HepG2 (cell line): ENCODE results near the gene RTP3. TPM values are rescaled to one million over a fixed set of nuclear protein-coding genes. Genes with fewer than 3 reads are reported as not detected.

ENCODE experiments used
- ATAC-seq: fragments of 200-7000 bp; cut with Tn5 transposase; 3 replicates; pipeline ENCODE4 v1.9.1; 2020; ENCODE audit warnings: mild to moderate bottlenecking, moderate library complexity
- BruUV-seq: library from RNA; stranded (reverse); fragments of 400-500 nt; replicated peaks from 2 replicates; lab custom pipeline; 2021; lab: Mats Ljungman, UMichigan
- CTCF ChIA-PET: fragments of 300-600 bp; formaldehyde crosslinking; extraction: SDS; loops from one replicate; lab custom pipeline; 2021; ENCODE audit warnings: low total read pairs, inconsistent platforms, low intra/inter-chr PET ratio; lab: Yijun Ruan, JAX
- POLR2A ChIA-PET: fragments of 350-600 bp; sonication (Branson Sonifier 250); formaldehyde crosslinking; loops from one replicate; lab custom pipeline; 2020; ENCODE audit warnings: antibody characterized with exemption, inconsistent platforms; lab: Yijun Ruan, JAX
- DNase-seq: peaks from one replicate; pipeline ENCODE4 v3.0.0-alpha.2; 2015; ENCODE audit warnings: low spot score
- FAIRE-seq: peaks from 3 replicates; lab custom pipeline; 2011; peaks lifted over from hg19 to GRCh38; lab: Jason Lieb, UNC
- H2AFZ ChIP-seq: one replicate; pipeline ENCODE4 v1.6.1; 2011; ENCODE audit warnings: low read length, inconsistent platforms
- H3K27ac ChIP-seq: fragments of 300-600 bp; 3 replicates; pipeline ENCODE4 v1.8.0; 2011; ENCODE audit warnings: mixed run types, mild to moderate bottlenecking, mixed read lengths, low read length, inconsistent platforms; ENCODE audit not compliant: insufficient read depth; ENCODE audit errors: extremely low read length
- H3K27me3 ChIP-seq, 2 experiments: fragments of 200-600 bp in 1 of 2; 2 replicates in 1 of 2; 3 replicates in 1 of 2; pipeline versions ENCODE4 v1.6.0 to v1.8.0; 2011; ENCODE audit warnings: low read length in 2 of 2, mild to moderate bottlenecking in 2 of 2, moderate library complexity in 2 of 2, inconsistent platforms in 1 of 2; ENCODE audit not compliant: insufficient read depth in 2 of 2, control insufficient read depth in 1 of 2
- H3K36me3 ChIP-seq, 2 experiments: fragments of 200-600 bp in 1 of 2; replicated peaks in 1 of 2; 2 replicates in 1 of 2; 3 replicates in 1 of 2; pipeline versions ENCODE4 v1.5.1 to v1.8.0; 2011; ENCODE audit warnings: low read length in 2 of 2, inconsistent platforms in 1 of 2; ENCODE audit not compliant: insufficient read depth in 2 of 2, control insufficient read depth in 1 of 2
- H3K4me1 ChIP-seq: 2 replicates; pipeline ENCODE4 v1.5.1; 2012; ENCODE audit warnings: low read length, inconsistent platforms; ENCODE audit not compliant: insufficient read depth
- H3K4me2 ChIP-seq: 2 replicates; pipeline ENCODE4 v1.6.0; 2011; ENCODE audit warnings: low read depth, low read length, inconsistent platforms
- H3K4me3 ChIP-seq, 3 experiments: fragments of 200-600 bp in 1 of 3; sonication (generic), shearing (Covaris generic) in 1 of 3; replicated peaks in 1 of 3; 2 replicates each; pipeline ENCODE4 v1.5.1; 2011 to 2016; ENCODE audit warnings: low read length in 3 of 3, inconsistent platforms in 2 of 3, low read depth in 2 of 3, mild to moderate bottlenecking in 2 of 3, control low read depth in 1 of 3, mixed read lengths in 1 of 3; ENCODE audit not compliant: insufficient read depth in 1 of 3
- H3K79me2 ChIP-seq: one replicate; pipeline ENCODE4 v1.6.1; 2011; ENCODE audit warnings: low read length, inconsistent platforms; ENCODE audit not compliant: insufficient read depth
- H3K9ac ChIP-seq: 2 replicates; pipeline ENCODE4 v1.6.0; 2011; ENCODE audit warnings: mild to moderate bottlenecking, low read depth, low read length, inconsistent platforms; ENCODE audit not compliant: insufficient read depth
- H3K9me3 ChIP-seq: 2 replicates; pipeline ENCODE4 v1.5.1; 2012; ENCODE audit warnings: mild to moderate bottlenecking, low read length
- H4K20me1 ChIP-seq: 2 replicates; pipeline ENCODE4 v1.6.0; 2011; ENCODE audit warnings: inconsistent platforms, mild to moderate bottlenecking, low read length, moderate library complexity; ENCODE audit not compliant: insufficient read depth
- GTF2F1 ChIP-seq: fragments of 150-350 bp; IDR thresholded peaks from 2 replicates; pipeline ENCODE4 v1.6.1; 2014; ENCODE audit warnings: low read length
- KDM1A ChIP-seq: IDR thresholded peaks from 2 replicates; pipeline ENCODE4 v1.6.1; 2016; ENCODE audit warnings: missing compliant biosample characterization
- ZBTB1 ChIP-seq: sonication (generic); formaldehyde crosslinking; IDR thresholded peaks from 2 replicates; pipeline ENCODE4 v1.4.0; 2020; ENCODE audit warnings: missing genetic modification reagents, borderline replicate concordance
- ZNF350 ChIP-seq: sonication (generic); formaldehyde crosslinking; IDR thresholded peaks from 2 replicates; pipeline ENCODE4 v1.4.0; 2020; ENCODE audit warnings: mild to moderate bottlenecking, low read depth, missing genetic modification reagents, borderline replicate concordance
- WGBS: methylation state at CpG from one replicate; pipeline ENCODE4 v1.1.6; 2017; ENCODE audit warnings: low lambda C conversion rate; 5-methylcytosine and 5-hydroxymethylcytosine counted together
- in situ Hi-C: cut with HindIII; loops from 2 replicates; pipeline ENCODE4 v1.10.0; 2017; ENCODE audit warnings: low pct_unique_long_range_greater_than_20kb; ENCODE audit not compliant: extremely low pct_ligation_motif_present
- intact Hi-C: fragments of 100-400 bp; cut with micrococcal nuclease; formaldehyde crosslinking; loops from one replicate; pipeline ENCODE4 v1.10.0; 2022; ENCODE audit not compliant: unreplicated experiment
- polyA plus RNA-seq, 8 experiments: library from polyadenylated mRNA; depleted of rRNA in 3 of 8; stranded (reverse) in 7 of 8; unstranded in 1 of 8; fragments of >200 nt; fragmentation: Illumina TruSeq in 4 of 8; extraction: Trizol in 4 of 8; gene quantifications; 2 replicates each; pipeline versions ENCODE4 v1.2.1 to v1.2.3, GENCODE V29; 2011 to 2016; ENCODE audit warnings: low read depth in 4 of 8, missing spikeins in 1 of 8, mixed read lengths in 1 of 8; ENCODE audit not compliant: insufficient read depth in 1 of 8
- total RNA-seq, 5 experiments: library from RNA; depleted of rRNA; stranded (reverse); fragments of >200 nt; fragmentation: Illumina TruSeq; extraction: Trizol; gene quantifications; 2 replicates each; pipeline ENCODE4 v1.2.3, GENCODE V29; 2016; ENCODE audit warnings: low read depth in 1 of 5
- TF ChIP-seq, protein P1 (sequence below): sonication (generic); formaldehyde crosslinking; IDR thresholded peaks from 2 replicates; pipeline ENCODE4 v1.4.0; 2020; ENCODE audit warnings: missing genetic modification reagents

Gene RTP3
- total and polyA plus RNA-seq, 2 of the 13 experiments (the other 11 are each of a cell fraction or from before 2014, with no cell fraction given) = 0.09 TPM; not detected in 1

DNA sequence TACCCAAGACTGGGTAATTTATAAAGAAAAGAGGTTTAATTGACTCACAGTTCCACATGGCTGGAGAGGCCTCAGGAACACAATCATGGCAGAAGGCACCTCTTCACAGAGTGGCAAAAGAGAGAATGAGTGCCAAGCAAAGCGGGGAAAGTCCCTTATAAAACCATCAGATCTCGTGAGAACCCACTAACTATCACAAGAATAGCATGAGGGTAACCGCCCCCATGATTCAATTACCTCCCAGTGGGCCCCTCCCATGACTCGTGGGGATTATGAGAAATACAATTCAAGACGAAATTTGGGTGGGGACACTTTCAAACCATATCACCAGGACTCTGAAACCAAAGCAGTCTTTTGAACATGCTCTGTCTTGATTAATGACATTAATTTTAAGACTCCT is 7.0 kb downstream of the RTP3 start (continued):
- TF ChIP-seq, protein P1, sequence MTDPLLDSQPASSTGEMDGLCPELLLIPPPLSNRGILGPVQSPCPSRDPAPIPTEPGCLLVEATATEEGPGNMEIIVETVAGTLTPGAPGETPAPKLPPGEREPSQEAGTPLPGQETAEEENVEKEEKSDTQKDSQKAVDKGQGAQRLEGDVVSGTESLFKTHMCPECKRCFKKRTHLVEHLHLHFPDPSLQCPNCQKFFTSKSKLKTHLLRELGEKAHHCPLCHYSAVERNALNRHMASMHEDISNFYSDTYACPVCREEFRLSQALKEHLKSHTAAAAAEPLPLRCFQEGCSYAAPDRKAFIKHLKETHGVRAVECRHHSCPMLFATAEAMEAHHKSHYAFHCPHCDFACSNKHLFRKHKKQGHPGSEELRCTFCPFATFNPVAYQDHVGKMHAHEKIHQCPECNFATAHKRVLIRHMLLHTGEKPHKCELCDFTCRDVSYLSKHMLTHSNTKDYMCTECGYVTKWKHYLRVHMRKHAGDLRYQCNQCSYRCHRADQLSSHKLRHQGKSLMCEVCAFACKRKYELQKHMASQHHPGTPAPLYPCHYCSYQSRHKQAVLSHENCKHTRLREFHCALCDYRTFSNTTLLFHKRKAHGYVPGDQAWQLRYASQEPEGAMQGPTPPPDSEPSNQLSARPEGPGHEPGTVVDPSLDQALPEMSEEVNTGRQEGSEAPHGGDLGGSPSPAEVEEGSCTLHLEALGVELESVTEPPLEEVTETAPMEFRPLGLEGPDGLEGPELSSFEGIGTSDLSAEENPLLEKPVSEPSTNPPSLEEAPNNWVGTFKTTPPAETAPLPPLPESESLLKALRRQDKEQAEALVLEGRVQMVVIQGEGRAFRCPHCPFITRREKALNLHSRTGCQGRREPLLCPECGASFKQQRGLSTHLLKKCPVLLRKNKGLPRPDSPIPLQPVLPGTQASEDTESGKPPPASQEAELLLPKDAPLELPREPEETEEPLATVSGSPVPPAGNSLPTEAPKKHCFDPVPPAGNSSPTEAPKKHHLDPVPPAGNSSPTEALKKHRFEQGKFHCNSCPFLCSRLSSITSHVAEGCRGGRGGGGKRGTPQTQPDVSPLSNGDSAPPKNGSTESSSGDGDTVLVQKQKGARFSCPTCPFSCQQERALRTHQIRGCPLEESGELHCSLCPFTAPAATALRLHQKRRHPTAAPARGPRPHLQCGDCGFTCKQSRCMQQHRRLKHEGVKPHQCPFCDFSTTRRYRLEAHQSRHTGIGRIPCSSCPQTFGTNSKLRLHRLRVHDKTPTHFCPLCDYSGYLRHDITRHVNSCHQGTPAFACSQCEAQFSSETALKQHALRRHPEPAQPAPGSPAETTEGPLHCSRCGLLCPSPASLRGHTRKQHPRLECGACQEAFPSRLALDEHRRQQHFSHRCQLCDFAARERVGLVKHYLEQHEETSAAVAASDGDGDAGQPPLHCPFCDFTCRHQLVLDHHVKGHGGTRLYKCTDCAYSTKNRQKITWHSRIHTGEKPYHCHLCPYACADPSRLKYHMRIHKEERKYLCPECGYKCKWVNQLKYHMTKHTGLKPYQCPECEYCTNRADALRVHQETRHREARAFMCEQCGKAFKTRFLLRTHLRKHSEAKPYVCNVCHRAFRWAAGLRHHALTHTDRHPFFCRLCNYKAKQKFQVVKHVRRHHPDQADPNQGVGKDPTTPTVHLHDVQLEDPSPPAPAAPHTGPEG = no peak
- no peak for TF ChIP-seq ZBTB1 (CRISPR knock-in tag)

- CTCF ChIA-PET = no interaction called here
- FAIRE-seq (no peak), ATAC-seq (no peak), DNase-seq (no peak)
- Histone ChIP-seq H3K27me3 (peaks cover 0 to 2% of the 10 kb centered on the region in 2 experiments; a peak in 3 of 5 replicates), H3K79me2 (no peaks in the 10 kb centered on the region), H3K4me3 (no peak overlapping the region), H3K9ac (no peak overlapping the region), H3K4me2 (no peak overlapping the region), H3K9me3 (no peaks in the 10 kb centered on the region), H3K36me3 (no peaks in the 10 kb centered on the region), H4K20me1 (no peaks in the 10 kb centered on the region), H3K4me1 (no peaks in the 10 kb centered on the region), H3K27ac (no peak overlapping the region), H2AFZ (no peak overlapping the region)
- POLR2A ChIA-PET = no interaction called here
- WGBS = 46% methylated on average over 3 of the region's 10 CpGs
- no TSS peak for BruUV-seq
- TF ChIP-seq GTF2F1 = no peak
- no peak for TF ChIP-seq ZNF350
- no peak for TF ChIP-seq KDM1A
- in situ Hi-C loops (no loop called here), intact Hi-C loops (no loop called here)
Observed at GRCh38 chr3:46505953-46506352, 8.2 kb downstream of the RTP3 start.
